ENCODE measurements around the gene SNRPE. TPM values are rescaled to one million over a fixed set of nuclear protein-coding genes. Genes with fewer than 3 reads are reported as not detected.

The SNRPE gene
- polyA plus RNA-seq, 4 donors = 46.3 to 156 (median 111) TPM

DNA sequence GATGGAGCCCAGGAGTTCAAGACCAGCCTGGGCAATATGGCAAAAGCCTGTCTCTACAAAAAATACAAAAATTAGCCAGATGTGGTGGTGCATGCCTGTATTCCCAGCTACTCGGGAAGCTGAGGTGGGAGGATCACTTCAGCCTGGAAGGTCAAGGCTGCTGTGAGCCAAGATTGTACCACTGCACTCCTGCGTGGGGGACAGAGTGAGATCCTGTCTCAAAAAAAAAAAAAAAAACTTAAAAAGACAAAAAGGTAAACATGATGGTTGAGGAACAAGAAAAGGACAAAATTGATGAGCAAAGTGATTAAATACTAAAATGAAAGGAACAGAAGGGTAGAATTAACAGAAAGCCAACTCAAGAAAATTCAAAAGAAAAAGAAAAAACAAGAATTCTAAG is 30.6 kb downstream of the SNRPE start:
- 72 to 87% (median 73%) methylated on average over 2 of the region's 2 CpGs for WGBS, 3 donors
- FAIRE-seq (no peak), DNase-seq (no peak)
- H3K4me1 ChIP-seq (ENCODE audit: control insufficient read depth in 3 of 3, insufficient read depth in 2 of 3, low read depth in 1 of 3, low read length in 2 of 3) = no peaks in the 10 kb centered on the region
- no peaks in the 10 kb centered on the region for H3K36me3 ChIP-seq (ENCODE audit: control insufficient read depth in 3 of 3, insufficient read depth in 2 of 3, low read depth in 1 of 3, low read length in 3 of 3)
- no peaks in the 10 kb centered on the region for H3K27me3 ChIP-seq (ENCODE audit: control insufficient read depth in 3 of 3, insufficient read depth in 3 of 3, low read length in 3 of 3)
- peaks cover 0 to 4% of the 10 kb centered on the region in 2 donors for H3K9me3 ChIP-seq (ENCODE audit: control insufficient read depth in 2 of 2, insufficient read depth in 1 of 2, low read depth in 1 of 2, low read length in 1 of 2)
- H3K27ac ChIP-seq (ENCODE audit: low read depth in 1 of 3, low read length in 2 of 3) = no peak overlapping the region
- no peak overlapping the region for H3K4me3 ChIP-seq (ENCODE audit: low read depth in 1 of 3, low read length in 3 of 3)

DNA sequence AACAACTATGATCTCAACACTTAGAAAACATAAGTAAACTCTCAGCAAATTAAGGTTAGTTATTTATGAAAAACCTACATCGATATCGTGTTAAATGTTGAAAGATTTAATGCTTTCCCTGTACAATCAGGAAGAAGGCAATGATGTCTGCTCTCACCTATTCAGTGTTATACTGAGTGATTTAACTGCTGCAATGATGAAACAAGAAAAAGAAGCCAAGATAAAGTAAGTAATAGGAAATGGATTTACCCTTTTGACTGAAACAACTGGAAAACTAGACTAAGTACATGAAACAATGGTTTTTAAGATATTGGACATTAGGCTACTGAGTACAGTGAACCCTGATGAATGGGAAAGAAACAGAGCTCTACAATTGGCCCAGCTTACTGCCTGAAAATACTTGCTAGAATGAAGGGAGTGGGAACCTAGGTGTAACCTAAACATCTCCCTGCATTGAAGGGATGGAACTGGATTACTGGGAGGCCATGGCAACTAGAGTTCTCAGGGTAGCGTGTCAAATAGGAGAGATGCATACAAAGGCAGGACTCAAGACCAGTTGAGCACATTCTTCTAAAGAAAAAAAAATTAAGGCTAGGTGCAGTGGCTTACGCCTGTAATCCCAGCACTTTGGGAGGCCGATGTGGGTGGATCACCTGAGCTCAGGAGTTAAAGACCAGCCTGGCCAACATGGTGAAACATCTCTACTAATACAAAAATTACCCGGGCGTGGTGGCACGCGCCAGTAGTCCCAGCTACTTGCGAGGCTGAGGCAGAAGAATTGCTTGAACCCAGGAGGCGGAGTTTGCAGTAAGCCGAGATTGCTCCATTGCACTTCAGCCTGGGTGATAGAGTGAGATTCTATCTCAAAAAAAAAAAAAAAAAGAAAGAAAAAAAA is 37.3 kb downstream of the SNRPE start:
- no peak for FAIRE-seq
- H3K4me1 ChIP-seq (ENCODE audit: control insufficient read depth in 3 of 3, insufficient read depth in 2 of 3, low read depth in 1 of 3, low read length in 2 of 3) = no peaks in the 10 kb centered on the region
- H3K27ac ChIP-seq (ENCODE audit: low read depth in 1 of 3, low read length in 2 of 3) = no peak overlapping the region
- peaks cover 0 to 6% of the 10 kb centered on the region in 2 donors for H3K9me3 ChIP-seq (ENCODE audit: control insufficient read depth in 2 of 2, insufficient read depth in 1 of 2, low read depth in 1 of 2, low read length in 1 of 2)
- no peaks in the 10 kb centered on the region for H3K36me3 ChIP-seq (ENCODE audit: control insufficient read depth in 3 of 3, insufficient read depth in 2 of 3, low read depth in 1 of 3, low read length in 3 of 3)
- peak in 1 of 2 donors; percentile 15 for DNase-seq
- no peak overlapping the region for H3K4me3 ChIP-seq (ENCODE audit: low read depth in 1 of 3, low read length in 3 of 3)
- H3K27me3 ChIP-seq (ENCODE audit: control insufficient read depth in 3 of 3, insufficient read depth in 3 of 3, low read length in 3 of 3) = no peaks in the 10 kb centered on the region
- WGBS, 3 donors = 70 to 81% (median 77%) methylated on average over 12 of the region's 12 CpGs

DNA sequence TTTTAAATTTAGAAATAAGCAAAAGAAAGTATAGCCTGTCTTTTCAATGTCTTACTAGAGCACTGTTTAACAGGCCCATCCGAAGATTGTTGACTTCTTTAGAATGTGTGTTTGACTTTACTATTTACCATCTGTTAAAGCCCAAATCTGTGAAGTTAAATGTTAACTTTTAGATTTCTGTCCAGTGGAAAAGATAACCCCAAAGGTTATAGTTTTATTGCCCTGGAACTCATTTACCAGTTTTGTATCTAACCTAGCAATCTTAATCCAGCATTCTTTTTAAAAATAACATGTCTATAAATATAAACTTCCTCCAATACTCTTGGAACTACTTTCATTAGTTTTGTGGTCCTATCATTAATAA is 37.9 kb downstream of the SNRPE start:
- Histone ChIP-seq H3K4me3 (ENCODE audit: low read depth in 1 of 3, low read length in 3 of 3) (no peak overlapping the region), H3K27me3 (ENCODE audit: control insufficient read depth in 3 of 3, insufficient read depth in 3 of 3, low read length in 3 of 3) (no peaks in the 10 kb centered on the region), H3K27ac (ENCODE audit: low read depth in 1 of 3, low read length in 2 of 3) (no peak overlapping the region), H3K4me1 (ENCODE audit: control insufficient read depth in 3 of 3, insufficient read depth in 2 of 3, low read depth in 1 of 3, low read length in 2 of 3) (no peaks in the 10 kb centered on the region), H3K36me3 (ENCODE audit: control insufficient read depth in 3 of 3, insufficient read depth in 2 of 3, low read depth in 1 of 3, low read length in 3 of 3) (no peaks in the 10 kb centered on the region), H3K9me3 (ENCODE audit: control insufficient read depth in 2 of 2, insufficient read depth in 1 of 2, low read depth in 1 of 2, low read length in 1 of 2) (peaks cover 0 to 6% of the 10 kb centered on the region in 2 donors)
- FAIRE-seq (no peak), DNase-seq (peak in 1 of 2 donors; percentile 21)
- 33 to 58% (median 35%) methylated on average over 1 of the region's 1 CpG for WGBS, 3 donors

DNA sequence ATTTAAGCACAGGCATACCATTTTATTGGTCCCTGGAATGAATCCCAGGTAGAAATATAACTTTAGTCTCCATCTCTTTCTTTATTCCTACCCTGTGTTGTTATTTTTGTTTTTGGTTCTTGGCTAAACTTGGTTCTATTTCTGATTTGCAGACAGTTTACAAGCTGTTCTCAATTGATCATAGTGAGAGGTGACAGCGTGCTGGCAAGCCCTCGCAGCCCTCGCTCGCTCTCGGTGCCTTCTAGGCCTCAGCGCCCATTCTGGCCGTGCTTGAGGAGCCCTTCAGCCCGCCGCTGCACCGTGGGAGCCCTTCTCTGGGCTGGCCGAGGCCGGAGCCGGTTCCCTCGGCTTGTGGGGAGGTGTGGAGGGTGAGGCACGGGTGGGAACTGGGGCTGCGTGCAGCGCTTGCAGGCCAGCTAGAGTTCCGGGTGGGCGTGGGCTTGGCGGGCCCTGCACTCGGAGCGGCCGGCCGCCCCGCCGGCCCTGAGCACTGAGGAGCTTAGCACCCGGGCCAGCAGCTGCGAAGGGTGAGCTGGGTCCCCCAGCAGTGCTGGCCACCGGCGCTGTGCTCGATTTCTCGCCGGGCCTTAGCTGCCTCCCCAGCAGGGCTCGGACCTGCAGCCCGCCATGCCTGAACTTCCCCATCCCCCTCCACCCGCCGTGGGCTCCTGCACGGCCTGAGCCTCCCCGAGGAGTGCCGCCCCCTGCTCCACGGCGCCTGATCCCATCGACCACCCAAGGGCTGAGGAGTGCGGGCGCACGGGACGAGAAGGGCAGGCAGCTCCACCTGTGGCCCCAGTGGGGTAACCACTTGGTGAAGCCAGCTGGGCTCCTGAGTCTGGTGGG is 38.7 kb downstream of the SNRPE start:
- 92 to 96% (median 92%) methylated on average over 37 to 47 of the region's 47 CpGs for WGBS, 3 donors
- Histone ChIP-seq H3K27me3 (ENCODE audit: control insufficient read depth in 3 of 3, insufficient read depth in 3 of 3, low read length in 3 of 3) (no peaks in the 10 kb centered on the region), H3K4me1 (ENCODE audit: control insufficient read depth in 3 of 3, insufficient read depth in 2 of 3, low read depth in 1 of 3, low read length in 2 of 3) (no peaks in the 10 kb centered on the region), H3K27ac (ENCODE audit: low read depth in 1 of 3, low read length in 2 of 3) (no peak overlapping the region), H3K36me3 (ENCODE audit: control insufficient read depth in 3 of 3, insufficient read depth in 2 of 3, low read depth in 1 of 3, low read length in 3 of 3) (no peaks in the 10 kb centered on the region), H3K4me3 (ENCODE audit: low read depth in 1 of 3, low read length in 3 of 3) (no peak overlapping the region), H3K9me3 (ENCODE audit: control insufficient read depth in 2 of 2, insufficient read depth in 1 of 2, low read depth in 1 of 2, low read length in 1 of 2) (peaks cover 0 to 2% of the 10 kb centered on the region in 2 donors)
- DNase-seq (no peak), FAIRE-seq (no peak)

DNA sequence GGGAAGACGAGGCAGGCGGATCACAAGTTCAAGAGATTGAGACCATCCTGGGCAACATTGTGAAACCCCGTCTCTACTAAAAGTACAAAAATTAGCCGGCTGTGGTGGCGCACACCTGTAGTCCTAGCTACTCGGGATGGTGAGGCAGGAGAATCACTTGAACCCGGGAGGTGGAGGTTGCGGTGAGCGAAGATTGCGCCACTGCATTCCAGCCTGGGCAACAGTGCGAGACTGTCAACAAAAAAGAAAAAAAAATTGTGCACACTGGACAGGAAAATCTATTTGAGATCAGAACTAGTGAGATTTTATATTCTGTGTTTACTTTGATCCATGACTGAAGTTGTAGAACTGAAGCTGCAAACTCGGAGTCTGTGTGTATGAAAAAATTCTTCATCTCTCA is 40.2 kb downstream of the SNRPE start:
- Histone ChIP-seq H3K4me3 (ENCODE audit: low read depth in 1 of 3, low read length in 3 of 3) (no peak overlapping the region), H3K9me3 (ENCODE audit: control insufficient read depth in 2 of 2, insufficient read depth in 1 of 2, low read depth in 1 of 2, low read length in 1 of 2) (peaks cover 0 to 2% of the 10 kb centered on the region in 2 donors), H3K27ac (ENCODE audit: low read depth in 1 of 3, low read length in 2 of 3) (no peak overlapping the region), H3K36me3 (ENCODE audit: control insufficient read depth in 3 of 3, insufficient read depth in 2 of 3, low read depth in 1 of 3, low read length in 3 of 3) (no peaks in the 10 kb centered on the region), H3K4me1 (ENCODE audit: control insufficient read depth in 3 of 3, insufficient read depth in 2 of 3, low read depth in 1 of 3, low read length in 2 of 3) (no peaks in the 10 kb centered on the region), H3K27me3 (ENCODE audit: control insufficient read depth in 3 of 3, insufficient read depth in 3 of 3, low read length in 3 of 3) (no peaks in the 10 kb centered on the region)
- FAIRE-seq (no peak), DNase-seq (no peak)
- 90 to 94% (median 92%) methylated on average over 12 of the region's 12 CpGs for WGBS, 3 donors

DNA sequence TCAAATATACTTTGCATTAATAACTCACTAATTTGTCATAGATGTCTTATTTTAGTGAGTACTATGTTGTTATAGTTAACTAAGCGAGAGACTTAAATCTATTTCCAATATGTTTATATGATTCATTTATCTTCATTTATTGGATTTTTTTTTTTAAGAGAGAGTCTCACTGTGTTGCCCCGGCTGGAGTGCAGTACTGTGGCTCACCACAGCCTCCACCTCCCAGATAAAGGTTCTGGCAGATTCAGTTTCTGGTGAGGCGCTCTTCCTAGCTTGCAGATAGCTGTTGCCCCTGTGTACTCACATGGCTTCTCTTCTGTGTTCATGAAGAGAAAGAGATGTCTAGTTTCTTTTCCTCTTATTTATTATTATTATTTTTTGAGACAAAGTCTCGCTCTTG is 43.9 kb downstream of the SNRPE start:
- WGBS, 3 donors = 85 to 91% (median 90%) methylated on average over 4 of the region's 4 CpGs
- no peak for DNase-seq
- H3K27ac ChIP-seq (ENCODE audit: low read depth in 1 of 3, low read length in 2 of 3) = no peak overlapping the region
- H3K9me3 ChIP-seq (ENCODE audit: control insufficient read depth in 2 of 2, insufficient read depth in 1 of 2, low read depth in 1 of 2, low read length in 1 of 2) = peaks cover 0 to 2% of the 10 kb centered on the region in 2 donors
- FAIRE-seq = no peak
- no peaks in the 10 kb centered on the region for H3K4me1 ChIP-seq (ENCODE audit: control insufficient read depth in 3 of 3, insufficient read depth in 2 of 3, low read depth in 1 of 3, low read length in 2 of 3)
- H3K36me3 ChIP-seq (ENCODE audit: control insufficient read depth in 3 of 3, insufficient read depth in 2 of 3, low read depth in 1 of 3, low read length in 3 of 3) = no peaks in the 10 kb centered on the region
- H3K27me3 ChIP-seq (ENCODE audit: control insufficient read depth in 3 of 3, insufficient read depth in 3 of 3, low read length in 3 of 3) = no peaks in the 10 kb centered on the region
- H3K4me3 ChIP-seq (ENCODE audit: low read depth in 1 of 3, low read length in 3 of 3) = no peak overlapping the region

DNA sequence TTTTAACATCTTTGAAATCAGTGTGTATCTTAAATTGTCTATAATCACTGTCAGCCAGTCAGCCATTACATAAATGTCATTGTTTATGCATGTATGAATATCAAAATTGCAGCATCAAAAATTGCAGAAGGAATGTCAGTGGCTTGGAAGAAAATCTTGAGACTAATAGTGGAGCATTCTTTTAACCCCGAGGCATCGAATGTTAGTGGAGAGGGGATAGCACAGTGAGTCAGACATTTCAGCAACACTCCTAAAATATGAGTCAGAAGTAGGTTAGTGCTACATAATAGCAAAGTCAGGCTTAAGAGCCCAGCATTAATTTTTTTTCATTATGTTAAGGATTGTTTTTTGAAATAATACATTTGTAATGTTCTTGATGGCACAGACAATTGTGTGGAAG is 45.5 kb downstream of the SNRPE start:
- H3K36me3 ChIP-seq (ENCODE audit: control insufficient read depth in 3 of 3, insufficient read depth in 2 of 3, low read depth in 1 of 3, low read length in 3 of 3) = no peaks in the 10 kb centered on the region
- H3K4me3 ChIP-seq (ENCODE audit: low read depth in 1 of 3, low read length in 3 of 3) = no peak overlapping the region
- FAIRE-seq (no peak), DNase-seq (no peak)
- H3K9me3 ChIP-seq (ENCODE audit: control insufficient read depth in 2 of 2, insufficient read depth in 1 of 2, low read depth in 1 of 2, low read length in 1 of 2) = no peaks in the 10 kb centered on the region
- no peaks in the 10 kb centered on the region for H3K4me1 ChIP-seq (ENCODE audit: control insufficient read depth in 3 of 3, insufficient read depth in 2 of 3, low read depth in 1 of 3, low read length in 2 of 3)
- no peaks in the 10 kb centered on the region for H3K27me3 ChIP-seq (ENCODE audit: control insufficient read depth in 3 of 3, insufficient read depth in 3 of 3, low read length in 3 of 3)
- 64 to 76% (median 74%) methylated on average over 2 of the region's 2 CpGs for WGBS, 3 donors
- no peak overlapping the region for H3K27ac ChIP-seq (ENCODE audit: low read depth in 1 of 3, low read length in 2 of 3)

DNA sequence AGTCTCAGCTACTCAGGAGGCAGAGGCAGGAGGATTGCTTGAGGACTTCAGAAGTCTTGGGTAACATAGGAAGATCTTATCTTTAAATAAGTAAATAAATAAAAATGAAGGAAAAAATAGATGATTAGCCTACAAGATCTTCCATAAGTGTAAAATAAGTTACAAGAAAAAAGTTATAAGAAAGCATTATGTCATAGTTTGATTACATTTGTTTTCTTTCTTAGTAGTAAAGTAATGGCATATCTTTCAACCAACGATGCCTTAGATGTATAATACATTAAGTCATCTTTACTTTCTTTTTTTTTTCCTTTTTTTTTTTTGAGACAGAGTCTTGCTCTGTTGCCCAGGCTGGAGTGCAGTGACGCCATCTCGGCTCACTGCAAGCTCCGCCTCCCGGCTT is 46.5 kb downstream of the SNRPE start:
- Histone ChIP-seq H3K27ac (ENCODE audit: low read depth in 1 of 3, low read length in 2 of 3) (no peak overlapping the region), H3K4me1 (ENCODE audit: control insufficient read depth in 3 of 3, insufficient read depth in 2 of 3, low read depth in 1 of 3, low read length in 2 of 3) (no peaks in the 10 kb centered on the region), H3K4me3 (ENCODE audit: low read depth in 1 of 3, low read length in 3 of 3) (no peak overlapping the region), H3K9me3 (ENCODE audit: control insufficient read depth in 2 of 2, insufficient read depth in 1 of 2, low read depth in 1 of 2, low read length in 1 of 2) (no peaks in the 10 kb centered on the region), H3K36me3 (ENCODE audit: control insufficient read depth in 3 of 3, insufficient read depth in 2 of 3, low read depth in 1 of 3, low read length in 3 of 3) (no peaks in the 10 kb centered on the region), H3K27me3 (ENCODE audit: control insufficient read depth in 3 of 3, insufficient read depth in 3 of 3, low read length in 3 of 3) (no peaks in the 10 kb centered on the region)
- FAIRE-seq = no peak
- 40 to 86% (median 72%) methylated on average over 1 to 5 of the region's 5 CpGs for WGBS, 3 donors
- DNase-seq = no peak
